GM21360 (cell line): Measurements from ENCODE around the gene CGRRF1.

Source experiments
- ATAC-seq: cut with Tn5 transposase; IDR thresholded peaks from one replicate; pipeline ENCODE4 v1.9.1; 2021; ENCODE audit warnings: mild to moderate bottlenecking, moderate library complexity; ENCODE audit not compliant: unreplicated experiment

Gene CGRRF1, protein sequence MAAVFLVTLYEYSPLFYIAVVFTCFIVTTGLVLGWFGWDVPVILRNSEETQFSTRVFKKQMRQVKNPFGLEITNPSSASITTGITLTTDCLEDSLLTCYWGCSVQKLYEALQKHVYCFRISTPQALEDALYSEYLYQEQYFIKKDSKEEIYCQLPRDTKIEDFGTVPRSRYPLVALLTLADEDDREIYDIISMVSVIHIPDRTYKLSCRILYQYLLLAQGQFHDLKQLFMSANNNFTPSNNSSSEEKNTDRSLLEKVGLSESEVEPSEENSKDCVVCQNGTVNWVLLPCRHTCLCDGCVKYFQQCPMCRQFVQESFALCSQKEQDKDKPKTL

DNA sequence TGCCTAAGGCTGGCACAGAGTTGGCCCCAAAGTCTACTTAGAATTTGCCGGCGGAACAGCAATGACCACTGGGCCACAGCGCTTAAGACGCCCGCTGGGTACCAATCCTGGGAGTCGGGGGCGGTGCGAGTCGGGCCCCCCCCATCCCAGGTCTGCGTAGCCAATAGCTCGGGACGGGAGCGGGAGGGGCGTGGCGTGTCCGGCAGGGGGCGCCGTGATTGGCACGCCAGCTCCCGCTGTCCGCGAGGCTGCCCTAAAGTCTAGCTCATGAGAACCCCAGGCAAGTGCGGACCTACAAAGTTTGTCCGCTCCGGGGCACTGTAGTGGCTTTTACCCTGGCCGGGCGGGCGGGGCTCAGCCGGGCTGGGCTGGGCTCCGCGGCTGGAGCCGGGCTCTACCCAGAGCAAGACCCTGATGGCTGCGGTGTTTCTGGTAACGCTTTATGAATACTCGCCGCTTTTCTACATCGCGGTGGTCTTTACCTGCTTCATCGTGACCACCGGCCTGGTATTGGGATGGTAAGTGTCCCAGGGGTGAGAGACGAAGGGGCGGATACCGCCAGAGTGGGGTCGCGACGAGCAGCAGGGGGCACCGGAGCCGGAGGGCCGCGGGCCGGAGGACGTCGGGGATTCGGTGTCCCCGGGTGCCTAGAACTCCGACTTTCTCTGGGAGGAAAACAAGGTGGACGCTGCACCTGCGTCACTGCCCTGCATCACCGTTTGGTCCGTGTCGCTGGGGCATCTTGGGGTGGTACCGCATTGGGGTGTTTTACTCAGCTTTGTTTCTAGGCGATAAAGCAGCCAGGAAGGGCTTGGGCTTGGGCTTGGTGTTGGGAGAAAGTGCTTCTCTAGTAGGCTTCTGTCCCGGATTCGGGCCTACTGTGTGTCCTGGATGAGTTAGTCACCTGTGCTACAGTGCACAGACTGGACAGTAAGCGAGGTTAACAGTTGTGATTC is at the start of gene CGRRF1:
Gene CGRRF1 (plus strand): TSS at position 361 of the 956 bp plus-strand sequence. CDS start 54 bp downstream, at position 415.
- peak; percentile 95 for ATAC-seq

GRCh38 chr14:54462048-54462447 is 47.7 kb upstream of the CGRRF1 start:
- ATAC-seq = no peak

DNA sequence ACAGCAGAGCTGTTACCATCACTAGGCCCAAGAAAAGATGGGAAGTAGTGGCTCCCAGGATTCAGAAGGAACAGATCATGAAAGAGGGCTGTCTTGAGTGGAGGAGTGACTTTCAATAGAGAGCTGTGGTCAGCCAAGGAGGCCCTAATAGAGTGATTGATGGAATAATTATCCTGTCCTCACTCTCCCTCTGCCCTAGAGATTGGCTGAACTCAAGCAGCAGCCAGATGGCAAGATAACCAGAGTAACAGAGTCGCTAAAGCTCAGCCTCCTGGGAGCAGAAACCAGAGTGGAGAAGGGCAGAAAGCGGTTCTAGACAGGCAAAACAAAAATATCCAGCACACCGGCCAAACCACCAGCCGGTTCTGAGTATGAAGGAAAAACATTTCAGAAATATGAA is 44.1 kb upstream of the CGRRF1 start:
- no peak for ATAC-seq

DNA sequence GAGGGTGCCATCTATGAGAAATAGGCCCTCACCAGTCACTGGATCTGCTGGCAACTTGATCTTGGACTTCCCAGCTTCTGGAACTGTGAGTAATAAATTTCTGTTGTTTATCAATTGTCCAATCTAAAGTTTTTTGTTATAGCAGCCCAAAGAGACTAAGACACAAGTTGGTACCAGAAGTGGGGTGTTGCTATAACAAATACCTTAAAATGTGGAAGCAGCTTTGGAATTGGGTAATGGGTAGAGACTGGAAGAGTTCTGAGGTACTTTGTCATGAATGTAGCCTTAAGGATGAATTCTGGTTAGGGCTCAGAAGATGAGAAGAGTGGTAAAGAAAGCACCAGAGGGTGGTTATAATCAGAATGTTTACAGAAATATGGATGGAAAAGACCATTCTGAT is 42.4 kb upstream of the CGRRF1 start:
- no peak for ATAC-seq

- ATAC-seq = no peak
These were observed 39.0 kb upstream of the CGRRF1 start for GRCh38 chr14:54470701-54471100.

GRCh38 chr14:54471641-54472040 is 38.1 kb upstream of the CGRRF1 start:
- no peak for ATAC-seq

DNA sequence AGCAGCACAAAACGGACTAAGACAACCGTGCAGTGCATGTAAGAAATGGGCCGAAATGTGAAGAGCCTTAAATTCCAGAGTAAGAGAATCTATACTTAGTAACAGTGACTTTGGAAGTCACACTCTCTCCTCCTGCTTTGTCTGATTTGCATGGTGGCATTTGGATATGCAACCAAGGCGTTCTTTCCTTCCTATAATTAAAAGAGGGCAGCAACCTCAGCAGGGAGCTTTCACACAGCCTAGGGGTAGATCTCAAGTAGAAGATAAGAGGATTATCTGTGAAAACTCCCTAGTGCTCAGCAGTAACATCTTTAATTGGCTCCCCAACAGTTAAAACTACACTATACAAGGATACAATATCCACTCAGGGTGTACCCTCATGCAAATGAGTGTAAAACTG is 37.4 kb upstream of the CGRRF1 start:
- ATAC-seq = no peak

DNA sequence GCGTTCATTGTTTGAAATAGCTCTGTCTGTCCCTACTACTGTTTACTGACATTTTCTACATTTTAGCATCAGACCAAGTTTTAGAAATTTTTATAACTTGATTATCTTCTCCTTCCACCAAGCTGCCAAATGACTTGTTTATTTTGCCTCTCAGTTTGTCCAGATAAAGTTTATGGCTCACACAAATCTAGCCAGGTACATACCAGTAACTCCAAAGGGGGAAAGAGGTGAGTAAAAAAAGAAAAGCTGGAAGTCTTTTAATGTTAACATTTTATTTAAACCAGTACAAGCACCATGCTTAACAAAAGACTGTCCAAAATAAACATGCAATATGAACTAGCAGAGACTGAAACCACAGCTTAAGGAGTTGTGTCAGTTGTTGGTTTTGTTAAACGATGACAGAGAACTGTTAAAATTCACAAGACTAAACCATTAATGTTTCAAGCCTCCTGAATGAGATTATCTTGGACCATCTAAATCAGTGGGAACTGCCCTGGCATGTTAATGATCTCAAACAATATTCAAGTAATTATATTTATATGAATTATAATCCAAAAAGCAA is 35.4 kb upstream of the CGRRF1 start:
- ATAC-seq = no peak

DNA sequence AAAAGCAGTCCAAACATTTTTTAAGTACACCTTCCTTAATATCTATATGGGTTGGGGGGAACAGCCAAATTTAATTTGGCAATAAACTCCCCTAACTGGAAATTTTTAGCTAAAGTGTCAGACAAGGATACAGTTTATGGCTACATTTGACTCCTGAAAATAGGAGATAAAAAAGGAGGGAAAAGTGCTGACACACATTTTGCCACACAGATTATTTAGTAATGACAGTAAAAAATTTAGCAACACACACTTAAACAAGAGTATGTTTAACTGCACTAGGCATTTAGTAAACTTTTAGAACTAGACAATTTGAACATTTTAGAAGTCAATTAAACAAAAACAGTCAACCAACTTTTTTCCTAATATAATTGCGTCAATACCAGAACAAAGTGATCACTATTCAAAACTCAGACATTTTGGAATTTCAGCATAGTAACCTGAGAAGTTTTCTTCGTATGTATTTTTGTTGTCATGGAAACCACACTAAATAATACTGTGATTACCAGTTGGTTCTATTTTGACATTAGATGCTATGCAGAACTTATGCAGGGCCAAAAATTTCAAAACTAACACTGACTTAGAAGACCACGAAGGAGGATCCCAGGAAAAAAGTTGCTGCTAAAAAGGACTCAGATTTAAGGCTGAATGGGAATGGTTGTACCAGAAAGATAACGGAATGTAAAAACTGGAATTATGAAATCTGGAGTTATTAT is 34.4 kb upstream of the CGRRF1 start:
- no peak for ATAC-seq

GRCh38 chr14:54475911-54476310 is 33.8 kb upstream of the CGRRF1 start:
- ATAC-seq = no peak

- ATAC-seq = no peak
These were observed 31.0 kb upstream of the CGRRF1 start for GRCh38 chr14:54478636-54479215.

DNA sequence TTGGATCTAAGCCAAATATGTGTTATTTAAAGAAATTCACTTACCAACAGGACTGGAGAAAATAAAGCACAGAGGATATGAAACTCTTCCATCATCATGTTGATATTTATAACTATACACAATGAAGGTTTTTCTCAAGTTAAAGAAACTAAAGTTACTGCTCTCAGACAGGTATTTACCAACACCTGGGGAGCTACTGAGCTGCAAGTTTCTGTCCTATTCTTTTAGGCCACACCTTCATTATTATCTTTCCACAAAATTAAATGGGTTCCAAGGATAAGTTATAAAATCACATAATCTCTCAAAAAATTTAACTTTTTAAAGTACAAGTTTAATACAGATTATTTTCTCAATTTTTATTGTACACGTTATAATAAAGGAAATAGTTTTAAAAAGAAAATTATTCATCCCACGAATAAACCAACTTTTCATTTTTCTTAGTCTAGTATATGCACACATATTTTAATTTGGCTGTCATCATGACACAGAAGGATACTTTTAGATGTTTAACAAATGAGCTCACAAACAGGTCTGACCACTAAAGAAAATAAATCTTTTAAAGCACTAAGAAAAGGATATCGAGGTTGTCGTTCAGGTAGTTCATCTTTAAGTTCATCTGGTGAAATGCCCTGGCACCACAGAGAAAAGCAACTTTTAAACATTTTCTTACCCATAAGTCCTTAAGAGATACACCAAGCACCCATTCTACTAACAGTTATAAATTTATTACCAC is 28.7 kb upstream of the CGRRF1 start:
- ATAC-seq = no peak

DNA sequence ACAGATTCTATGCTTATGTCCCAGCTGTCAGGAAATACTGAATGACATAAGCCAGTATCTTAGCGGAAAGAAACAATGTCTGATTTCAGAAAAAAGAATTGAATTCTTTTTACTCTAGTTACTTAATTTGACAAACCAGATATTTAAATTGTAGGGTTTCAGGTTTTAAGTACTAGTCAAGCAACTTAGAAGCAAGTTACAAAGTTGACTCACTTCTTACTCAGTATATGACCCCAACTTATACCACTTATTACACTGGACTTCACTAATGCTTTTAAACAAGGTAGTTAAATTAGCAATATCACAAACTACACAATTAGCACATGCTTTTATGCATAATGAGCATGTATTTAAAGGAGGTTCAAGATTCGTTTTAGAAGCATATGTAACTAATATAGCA is 28.0 kb upstream of the CGRRF1 start:
- ATAC-seq = no peak

DNA sequence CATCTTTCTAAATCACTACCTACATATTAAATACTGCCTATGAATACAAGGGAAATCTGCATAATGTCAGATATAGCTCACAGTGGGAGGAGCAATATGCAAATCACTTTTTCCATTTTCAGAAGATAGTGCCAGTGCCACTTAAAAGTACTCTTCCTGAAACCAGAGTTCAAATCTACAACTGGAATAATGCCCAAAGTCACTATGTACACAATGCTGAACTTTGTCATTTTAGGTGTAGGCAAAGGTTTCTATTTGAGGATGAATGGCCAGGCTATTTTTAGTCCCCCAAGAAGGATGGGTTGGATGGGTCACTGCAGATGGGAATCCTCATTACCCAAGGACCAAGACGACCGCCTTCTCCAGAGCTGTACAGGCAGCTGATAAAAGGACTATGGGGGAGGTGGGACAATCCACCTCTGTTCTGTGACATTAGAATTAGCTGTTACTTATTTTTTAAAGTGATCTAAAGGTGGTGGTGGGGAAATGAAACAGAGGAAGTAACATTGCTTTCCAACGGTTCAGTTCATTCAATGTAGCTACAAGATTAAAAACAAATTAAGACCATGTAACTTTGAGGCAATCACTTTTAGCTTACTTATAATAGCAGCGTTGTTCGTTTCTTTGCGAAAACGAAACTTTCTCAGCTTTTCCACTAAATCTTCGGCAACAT is 26.5 kb upstream of the CGRRF1 start:
- no peak for ATAC-seq

GRCh38 chr14:54483846-54484245 is 25.9 kb upstream of the CGRRF1 start:
- ATAC-seq = no peak

- ATAC-seq = no peak
These were observed 23.0 kb upstream of the CGRRF1 start for GRCh38 chr14:54486685-54487084.

DNA sequence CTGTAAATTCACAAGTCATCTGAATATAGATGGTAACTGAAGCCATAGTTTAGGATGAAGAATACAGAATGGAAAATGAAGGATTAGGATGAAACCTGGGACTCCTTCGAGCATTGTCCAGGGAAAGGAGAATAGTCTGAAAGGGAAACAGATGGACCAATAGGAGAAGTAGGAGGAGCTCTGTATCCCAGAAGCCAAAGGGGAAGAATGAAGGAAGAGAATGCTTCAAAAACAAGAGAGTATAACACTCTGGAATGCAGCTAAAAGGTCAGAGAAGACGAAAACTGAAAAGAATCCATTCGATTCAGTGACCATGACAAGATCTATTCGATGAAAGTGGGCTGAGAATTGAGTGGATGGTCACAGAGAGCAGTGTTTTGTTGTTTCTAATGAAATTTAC is 21.9 kb upstream of the CGRRF1 start:
- ATAC-seq = no peak

GRCh38 chr14:54488318-54488645 is 21.4 kb upstream of the CGRRF1 start:
- no peak for ATAC-seq

- peak; percentile 81 for ATAC-seq
These were observed 20.9 kb upstream of the CGRRF1 start, which contains the start of gene GMFB for GRCh38 chr14:54488646-54489317. Gene GMFB (minus strand): TSS chr14:54488980. CDS start chr14:54488927, 53 bp downstream.
